Panc1 (cell line): Measurements from ENCODE around the gene CHST15.

Experiments used
- POLR2AphosphoS5 ChIP-seq: IDR thresholded peaks from 2 replicates; pipeline ENCODE4 v1.6.1; 2012; ENCODE audit warnings: mild to moderate bottlenecking, low read depth, low read length, moderate library complexity
- SIN3A ChIP-seq: IDR thresholded peaks from 2 replicates; pipeline ENCODE4 v1.6.1; 2012; ENCODE audit warnings: low read depth, mild to moderate bottlenecking, low read length, moderate library complexity, borderline replicate concordance; ENCODE audit not compliant: insufficient read depth
- TF ChIP-seq, protein P1 (sequence below): fragments of 450-650 bp; IDR thresholded peaks from 2 replicates; pipeline ENCODE4 v1.5.1; 2017; ENCODE audit warnings: mild to moderate bottlenecking
- TF ChIP-seq, protein P2 (sequence below), 2 experiments: IDR thresholded peaks; 2 replicates each; pipeline ENCODE4 v1.6.1; 2011 to 2012; ENCODE audit warnings: low read depth in 2 of 2, control low read depth in 1 of 2, low read length in 1 of 2, mild to moderate bottlenecking in 1 of 2, moderate library complexity in 1 of 2; ENCODE audit not compliant: insufficient read depth in 1 of 2

DNA sequence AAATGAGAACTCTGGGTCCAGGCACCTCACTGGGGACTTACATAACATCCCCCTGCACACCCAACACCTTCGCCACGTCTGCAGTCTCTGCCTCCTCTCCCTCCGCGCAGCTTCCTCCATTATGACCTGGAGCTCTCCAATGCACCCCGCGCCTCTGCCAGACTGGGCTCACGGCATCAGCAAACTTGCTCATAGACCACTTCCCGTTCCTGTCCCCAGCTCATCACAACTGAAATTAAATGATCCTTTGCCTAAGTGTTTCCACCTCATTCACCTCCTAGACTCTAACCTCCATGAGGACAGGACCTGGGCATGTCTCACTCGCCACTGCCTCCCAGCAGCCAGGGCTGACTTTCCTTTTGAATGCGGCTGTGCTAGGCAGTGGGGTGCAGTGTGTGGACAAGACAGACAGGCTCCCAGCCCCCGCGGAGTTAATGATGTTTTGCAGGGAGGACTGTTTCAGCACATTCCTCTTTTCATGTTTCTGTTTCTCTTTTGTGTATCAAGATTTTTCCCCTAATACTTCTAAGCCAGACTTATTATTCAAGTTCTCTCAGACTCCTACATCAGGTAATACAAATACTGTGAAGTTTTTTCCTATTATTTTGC is 18.8 kb downstream of the CHST15 start:
- TF ChIP-seq, protein P1, sequence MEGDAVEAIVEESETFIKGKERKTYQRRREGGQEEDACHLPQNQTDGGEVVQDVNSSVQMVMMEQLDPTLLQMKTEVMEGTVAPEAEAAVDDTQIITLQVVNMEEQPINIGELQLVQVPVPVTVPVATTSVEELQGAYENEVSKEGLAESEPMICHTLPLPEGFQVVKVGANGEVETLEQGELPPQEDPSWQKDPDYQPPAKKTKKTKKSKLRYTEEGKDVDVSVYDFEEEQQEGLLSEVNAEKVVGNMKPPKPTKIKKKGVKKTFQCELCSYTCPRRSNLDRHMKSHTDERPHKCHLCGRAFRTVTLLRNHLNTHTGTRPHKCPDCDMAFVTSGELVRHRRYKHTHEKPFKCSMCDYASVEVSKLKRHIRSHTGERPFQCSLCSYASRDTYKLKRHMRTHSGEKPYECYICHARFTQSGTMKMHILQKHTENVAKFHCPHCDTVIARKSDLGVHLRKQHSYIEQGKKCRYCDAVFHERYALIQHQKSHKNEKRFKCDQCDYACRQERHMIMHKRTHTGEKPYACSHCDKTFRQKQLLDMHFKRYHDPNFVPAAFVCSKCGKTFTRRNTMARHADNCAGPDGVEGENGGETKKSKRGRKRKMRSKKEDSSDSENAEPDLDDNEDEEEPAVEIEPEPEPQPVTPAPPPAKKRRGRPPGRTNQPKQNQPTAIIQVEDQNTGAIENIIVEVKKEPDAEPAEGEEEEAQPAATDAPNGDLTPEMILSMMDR = no peak
- TF ChIP-seq POLR2AphosphoS5 (no peak), SIN3A (no peak)
- TF ChIP-seq, protein P2, sequence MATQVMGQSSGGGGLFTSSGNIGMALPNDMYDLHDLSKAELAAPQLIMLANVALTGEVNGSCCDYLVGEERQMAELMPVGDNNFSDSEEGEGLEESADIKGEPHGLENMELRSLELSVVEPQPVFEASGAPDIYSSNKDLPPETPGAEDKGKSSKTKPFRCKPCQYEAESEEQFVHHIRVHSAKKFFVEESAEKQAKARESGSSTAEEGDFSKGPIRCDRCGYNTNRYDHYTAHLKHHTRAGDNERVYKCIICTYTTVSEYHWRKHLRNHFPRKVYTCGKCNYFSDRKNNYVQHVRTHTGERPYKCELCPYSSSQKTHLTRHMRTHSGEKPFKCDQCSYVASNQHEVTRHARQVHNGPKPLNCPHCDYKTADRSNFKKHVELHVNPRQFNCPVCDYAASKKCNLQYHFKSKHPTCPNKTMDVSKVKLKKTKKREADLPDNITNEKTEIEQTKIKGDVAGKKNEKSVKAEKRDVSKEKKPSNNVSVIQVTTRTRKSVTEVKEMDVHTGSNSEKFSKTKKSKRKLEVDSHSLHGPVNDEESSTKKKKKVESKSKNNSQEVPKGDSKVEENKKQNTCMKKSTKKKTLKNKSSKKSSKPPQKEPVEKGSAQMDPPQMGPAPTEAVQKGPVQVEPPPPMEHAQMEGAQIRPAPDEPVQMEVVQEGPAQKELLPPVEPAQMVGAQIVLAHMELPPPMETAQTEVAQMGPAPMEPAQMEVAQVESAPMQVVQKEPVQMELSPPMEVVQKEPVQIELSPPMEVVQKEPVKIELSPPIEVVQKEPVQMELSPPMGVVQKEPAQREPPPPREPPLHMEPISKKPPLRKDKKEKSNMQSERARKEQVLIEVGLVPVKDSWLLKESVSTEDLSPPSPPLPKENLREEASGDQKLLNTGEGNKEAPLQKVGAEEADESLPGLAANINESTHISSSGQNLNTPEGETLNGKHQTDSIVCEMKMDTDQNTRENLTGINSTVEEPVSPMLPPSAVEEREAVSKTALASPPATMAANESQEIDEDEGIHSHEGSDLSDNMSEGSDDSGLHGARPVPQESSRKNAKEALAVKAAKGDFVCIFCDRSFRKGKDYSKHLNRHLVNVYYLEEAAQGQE (IDR thresholded peaks at IDR 0.05; ENCODE audit: insufficient read depth in 1 of 2, low read depth in 2 of 2, low read length in 1 of 2) = no peak
